Measurements from ENCODE around the gene LGI1. TPM values are rescaled to one million over a fixed set of nuclear protein-coding genes. Genes with fewer than 3 reads are reported as not detected.

Gene LGI1
- total RNA-seq, 1 experiment from 2014 or later: not detected

- CTCF ChIA-PET: no interaction called here
- no peaks in the 10 kb centered on the region for H3K36me3 ChIP-seq (ENCODE audit: control insufficient read depth, insufficient read depth, low read length)
- no peaks in the 10 kb centered on the region for H3K4me1 ChIP-seq (ENCODE audit: control insufficient read depth, insufficient read depth, low read length)
- no TSS peak for BruUV-seq (replicated peaks)
- no peak for ATAC-seq
- H3K4me3 ChIP-seq (ENCODE audit: low read depth in 2 of 2, low read length in 2 of 2): no peak overlapping the region
- POLR2A ChIA-PET: no interaction called here
- H3K27me3 ChIP-seq (ENCODE audit: control insufficient read depth, insufficient read depth, low read length): no peaks in the 10 kb centered on the region; the same call in 1 of the 2 replicates
- DNase-seq (ENCODE audit: low read depth, low spot score): no peak
- TF ChIP-seq REST (IDR thresholded peaks at IDR 0.05; ENCODE audit: insufficient read depth in 1 of 2, low read depth in 2 of 2, low read length in 1 of 2) (no peak), CTCF (IDR thresholded peaks at IDR 0.05) (no peak), TCF7L2 (IDR thresholded peaks at IDR 0.05; ENCODE audit: low read depth, low read length) (no peak), POLR2AphosphoS5 (IDR thresholded peaks at IDR 0.05; ENCODE audit: low read depth, low read length) (no peak), SIN3A (IDR thresholded peaks at IDR 0.05; ENCODE audit: borderline replicate concordance, insufficient read depth, low read depth, low read length) (no peak)
- in situ Hi-C loops (cut with HindIII; ENCODE audit: low pct_unique_long_range_greater_than_20kb, low sequenced_read_pairs): no loop called here
- H3K27ac ChIP-seq (ENCODE audit: low read length): no peak overlapping the region
- intact Hi-C loops (cut with micrococcal nuclease; ENCODE audit: unreplicated experiment): no loop called here
- H3K9me3 ChIP-seq (ENCODE audit: control insufficient read depth, insufficient read depth, low read depth, low read length): no peaks in the 10 kb centered on the region
Observed at GRCh38 chr10:93760490-93760889, 2.8 kb downstream of the LGI1 start.

- no peak for DNase-seq (ENCODE audit: low read depth, low spot score)
- H3K36me3 ChIP-seq (ENCODE audit: control insufficient read depth, insufficient read depth, low read length): no peaks in the 10 kb centered on the region
- no peaks in the 10 kb centered on the region for H3K9me3 ChIP-seq (ENCODE audit: control insufficient read depth, insufficient read depth, low read depth, low read length)
- BruUV-seq (replicated peaks): no TSS peak
- POLR2A ChIA-PET: no interaction called here
- in situ Hi-C loops (cut with HindIII; ENCODE audit: low pct_unique_long_range_greater_than_20kb, low sequenced_read_pairs) (no loop called here), intact Hi-C loops (cut with micrococcal nuclease; ENCODE audit: unreplicated experiment) (no loop called here)
- H3K27ac ChIP-seq (ENCODE audit: low read length): no peak overlapping the region
- 0 out of 2 replicates have a peak, but pooled peaks have one; percentile 38 for ATAC-seq
- H3K27me3 ChIP-seq (ENCODE audit: control insufficient read depth, insufficient read depth, low read length): no peaks in the 10 kb centered on the region; the same call in 1 of the 2 replicates
- CTCF ChIA-PET: no interaction called here
- no peak overlapping the region for H3K4me3 ChIP-seq (ENCODE audit: low read depth in 2 of 2, low read length in 2 of 2)
- H3K4me1 ChIP-seq (ENCODE audit: control insufficient read depth, insufficient read depth, low read length): no peaks in the 10 kb centered on the region
- TF ChIP-seq REST (IDR thresholded peaks at IDR 0.05; ENCODE audit: insufficient read depth in 1 of 2, low read depth in 2 of 2, low read length in 1 of 2) (no peak), TCF7L2 (IDR thresholded peaks at IDR 0.05; ENCODE audit: low read depth, low read length) (no peak), POLR2AphosphoS5 (IDR thresholded peaks at IDR 0.05; ENCODE audit: low read depth, low read length) (no peak), SIN3A (IDR thresholded peaks at IDR 0.05; ENCODE audit: borderline replicate concordance, insufficient read depth, low read depth, low read length) (no peak), CTCF (IDR thresholded peaks at IDR 0.05) (no peak)
Observed at GRCh38 chr10:93762979-93763391, 5.2 kb downstream of the LGI1 start.

Measured in Panc1 (cell line).